Upper lobe of left lung (tissue), 6 donors: ENCODE data around the gene WRNIP1. TPM values are rescaled to one million over a fixed set of nuclear protein-coding genes. Genes with fewer than 3 reads are reported as not detected.

Source experiments
- ATAC-seq, 2 donors: fragments of 200-7000 bp; cut with Tn5 transposase; one replicate each; pipeline ENCODE4 v1.9.1; 2022; ENCODE audit warnings: mild to moderate bottlenecking in 2 of 2, moderate library complexity in 2 of 2; ENCODE audit not compliant: low FRiP score in 2 of 2
- DNase-seq, 2 donors: peaks; one replicate each; pipeline ENCODE4 v3.0.0-alpha.2; 2019 to 2020
- H3K27ac ChIP-seq, 4 donors: fragments of 200-600 bp; sonication (generic); one replicate each; pipeline ENCODE4 v1.5.1; 2016 to 2019
- H3K27me3 ChIP-seq, 4 donors: fragments of 200-600 bp; sonication (generic); one replicate each; pipeline ENCODE4 v1.5.1; 2017 to 2019
- H3K36me3 ChIP-seq, 4 donors: fragments of 200-600 bp; sonication (generic); one replicate each; pipeline ENCODE4 v1.5.1; 2016 to 2019
- H3K4me1 ChIP-seq, 4 donors: fragments of 200-600 bp; sonication (generic); one replicate each; pipeline ENCODE4 v1.5.1; 2018 to 2019
- H3K4me3 ChIP-seq, 4 donors: fragments of 200-600 bp; sonication (generic); one replicate each; pipeline ENCODE4 v1.5.1; 2017 to 2019; ENCODE audit warnings: mild to moderate bottlenecking in 2 of 4, moderate library complexity in 1 of 4
- H3K9me3 ChIP-seq, 4 donors: fragments of 200-600 bp; sonication (generic); one replicate each; pipeline ENCODE4 v1.5.1; 2018 to 2019
- EP300 ChIP-seq, 4 donors: sonication (generic); formaldehyde crosslinking; IDR thresholded peaks; one replicate each; pipeline ENCODE4 v1.5.1; 2017; ENCODE audit warnings: antibody characterized with exemption in 4 of 4, control low read depth in 2 of 4
- POLR2A ChIP-seq, 4 donors: fragments of 450-650 bp; IDR thresholded peaks; one replicate each; pipeline ENCODE4 v1.5.1; 2016 to 2017; ENCODE audit warnings: antibody characterized with exemption in 4 of 4, mild to moderate bottlenecking in 2 of 4
- POLR2AphosphoS5 ChIP-seq, 2 donors: sonication (generic); formaldehyde crosslinking; IDR thresholded peaks; one replicate each; pipeline ENCODE4 v1.5.1; 2017; ENCODE audit warnings: antibody characterized with exemption in 2 of 2
- WGBS, 2 donors: methylation state at CpG; one replicate each; pipeline ENCODE4 v1.1.5; 2017 to 2018; 5-methylcytosine and 5-hydroxymethylcytosine counted together
- total RNA-seq, 6 donors: library from RNA; depleted of rRNA in 4 of 6; stranded (reverse); fragments of >200 nt in 4 of 6; gene quantifications; one replicate each; pipeline versions ENCODE4 v1.1.0 to v1.2.1, GENCODE V29; 2016 to 2021
- TF ChIP-seq, protein P1 (sequence below), 6 experiments: fragments of 450-650 bp in 4 of 6; fragments of 200-600 bp in 2 of 6; sonication (generic) in 2 of 6; IDR thresholded peaks; one replicate each; pipeline ENCODE4 v1.5.1; 2016 to 2019; ENCODE audit warnings: antibody characterized with exemption in 6 of 6
- donor health status: DM: no; HTN: no; CAD: no; lungs with moderate emphysema.
- donor health status: DM: no; HTN: yes; CAD: no; lungs with severe emphysema.

The WRNIP1 gene
- total RNA-seq, 6 donors from 2014 or later, result 38.7 to 101 (median 59.2) TPM

DNA sequence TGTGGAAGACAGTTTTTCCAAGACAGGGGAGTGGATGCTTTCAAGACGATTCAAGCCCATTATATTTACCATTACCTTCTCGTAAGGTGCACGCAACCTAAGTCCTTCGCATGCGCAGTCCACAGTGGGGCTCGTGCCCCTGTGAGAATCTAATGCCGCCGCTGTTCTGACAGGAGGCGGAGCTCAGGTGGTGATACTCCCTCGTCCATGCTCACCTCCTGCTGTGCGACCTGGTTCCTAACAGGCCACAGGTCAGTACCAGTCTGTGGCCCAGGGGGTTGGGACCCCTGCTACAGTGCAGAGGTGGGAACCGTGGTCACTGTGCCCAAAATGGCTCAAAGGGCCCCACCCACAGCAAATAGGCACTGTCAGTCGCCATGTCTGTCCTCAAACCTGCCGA lies 39.8 kb downstream of the WRNIP1 start:
- Histone ChIP-seq H3K36me3 (no peaks in the 10 kb centered on the region), H3K4me1 (peaks cover 18 to 44% (median 23%) of the 10 kb centered on the region in 4 donors), H3K27ac (no peak overlapping the region), H3K4me3 (no peak overlapping the region), H3K9me3 (no peaks in the 10 kb centered on the region), H3K27me3 (no peaks in the 10 kb centered on the region)
- no peak for DNase-seq
- no peak for ATAC-seq
- 95 to 97% methylated on average over 13 to 14 of the region's 14 CpGs for WGBS, 2 donors
- TF ChIP-seq EP300 (IDR thresholded peaks at IDR 0.05) (no peak), POLR2AphosphoS5 (IDR thresholded peaks at IDR 0.05) (no peak), POLR2A (IDR thresholded peaks at IDR 0.05) (no peak)
- TF ChIP-seq, protein P1, sequence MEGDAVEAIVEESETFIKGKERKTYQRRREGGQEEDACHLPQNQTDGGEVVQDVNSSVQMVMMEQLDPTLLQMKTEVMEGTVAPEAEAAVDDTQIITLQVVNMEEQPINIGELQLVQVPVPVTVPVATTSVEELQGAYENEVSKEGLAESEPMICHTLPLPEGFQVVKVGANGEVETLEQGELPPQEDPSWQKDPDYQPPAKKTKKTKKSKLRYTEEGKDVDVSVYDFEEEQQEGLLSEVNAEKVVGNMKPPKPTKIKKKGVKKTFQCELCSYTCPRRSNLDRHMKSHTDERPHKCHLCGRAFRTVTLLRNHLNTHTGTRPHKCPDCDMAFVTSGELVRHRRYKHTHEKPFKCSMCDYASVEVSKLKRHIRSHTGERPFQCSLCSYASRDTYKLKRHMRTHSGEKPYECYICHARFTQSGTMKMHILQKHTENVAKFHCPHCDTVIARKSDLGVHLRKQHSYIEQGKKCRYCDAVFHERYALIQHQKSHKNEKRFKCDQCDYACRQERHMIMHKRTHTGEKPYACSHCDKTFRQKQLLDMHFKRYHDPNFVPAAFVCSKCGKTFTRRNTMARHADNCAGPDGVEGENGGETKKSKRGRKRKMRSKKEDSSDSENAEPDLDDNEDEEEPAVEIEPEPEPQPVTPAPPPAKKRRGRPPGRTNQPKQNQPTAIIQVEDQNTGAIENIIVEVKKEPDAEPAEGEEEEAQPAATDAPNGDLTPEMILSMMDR (IDR thresholded peaks at IDR 0.05), result no peak

DNA sequence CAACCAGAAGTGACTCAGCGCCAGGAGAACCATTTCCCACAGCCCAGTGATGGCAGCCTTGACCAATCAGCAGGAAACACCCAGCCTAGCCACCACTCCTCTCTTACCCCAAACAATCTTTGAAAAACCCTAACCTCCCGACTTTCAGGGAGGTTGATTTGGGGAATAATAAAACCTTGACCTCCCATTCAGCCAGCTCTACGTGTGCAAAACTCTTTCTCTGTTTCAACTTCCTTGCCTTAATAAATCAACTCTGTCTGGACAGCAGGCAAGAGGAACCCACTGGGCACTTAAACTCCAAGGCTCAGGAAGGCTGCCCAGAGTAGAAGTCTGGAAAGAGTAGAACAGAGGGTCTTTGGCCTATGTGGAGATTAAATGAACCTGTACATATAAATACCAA lies 41.5 kb downstream of the WRNIP1 start:
- no peak for DNase-seq
- no peak for ATAC-seq
- Histone ChIP-seq H3K9me3 (no peaks in the 10 kb centered on the region), H3K27me3 (no peaks in the 10 kb centered on the region), H3K4me1 (peaks cover 18 to 50% (median 27%) of the 10 kb centered on the region in 4 donors), H3K36me3 (no peaks in the 10 kb centered on the region), H3K27ac (peak overlapping the region in 3 of 4 donors; percentile 2 to 70 (median 63)), H3K4me3 (no peak overlapping the region)
- WGBS, 2 donors, result 61 to 67% methylated on average over 3 of the region's 3 CpGs
- TF ChIP-seq POLR2A (IDR thresholded peaks at IDR 0.05) (no peak), POLR2AphosphoS5 (IDR thresholded peaks at IDR 0.05) (no peak), EP300 (IDR thresholded peaks at IDR 0.05) (no peak)
- TF ChIP-seq, protein P1 (IDR thresholded peaks at IDR 0.05), result no peak

DNA sequence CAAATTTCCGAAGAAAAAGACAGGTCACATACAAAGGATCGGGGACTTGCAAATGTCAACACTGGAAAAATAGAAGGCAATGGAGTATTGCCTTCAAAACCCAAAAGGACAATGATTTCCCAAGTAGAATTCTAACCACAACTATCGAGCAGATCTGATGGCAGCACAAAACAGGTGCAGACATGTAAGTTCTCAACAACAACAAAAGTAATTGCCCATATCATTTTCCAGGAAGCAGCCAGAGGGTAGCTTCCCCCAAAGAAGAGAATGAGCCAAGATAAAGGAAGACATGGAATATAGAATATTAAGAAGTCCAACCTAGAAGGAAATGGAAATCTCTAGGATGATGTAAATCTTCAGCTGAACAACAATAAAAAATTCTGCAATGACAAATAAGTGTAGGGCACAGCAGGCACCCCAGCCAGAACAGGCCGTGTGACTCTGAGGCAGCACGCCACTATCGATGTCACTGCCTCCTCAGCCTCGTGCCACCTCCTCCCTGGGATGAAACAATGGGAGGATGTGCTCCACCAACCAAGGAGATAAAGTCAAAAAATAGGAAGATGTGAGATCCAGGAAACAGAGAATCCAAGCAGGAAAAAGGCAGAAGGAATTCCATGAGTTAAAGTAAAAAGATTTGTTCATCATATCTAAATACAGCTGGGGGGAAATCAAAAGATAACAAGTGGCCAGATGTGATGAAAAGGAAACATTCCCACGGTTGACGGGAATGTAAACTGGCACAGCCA lies 42.3 kb downstream of the WRNIP1 start:
- no peak for ATAC-seq
- H3K9me3 ChIP-seq, result no peaks in the 10 kb centered on the region
- WGBS, 2 donors, result 53 to 57% methylated on average over 9 of the region's 9 CpGs
- DNase-seq, result peak in 1 of 2 donors; percentile 50
- no peaks in the 10 kb centered on the region for H3K27me3 ChIP-seq
- TF ChIP-seq EP300 (IDR thresholded peaks at IDR 0.05) (peak in 2 of 4 donors; percentile 83 to 89), POLR2A (IDR thresholded peaks at IDR 0.05) (no peak), POLR2AphosphoS5 (IDR thresholded peaks at IDR 0.05) (peak; percentile 43 to 73)
- TF ChIP-seq, protein P1 (IDR thresholded peaks at IDR 0.05), result no peak
- H3K4me3 ChIP-seq, result no peak overlapping the region
- H3K4me1 ChIP-seq, result peaks cover 18 to 50% (median 27%) of the 10 kb centered on the region in 4 donors
- H3K27ac ChIP-seq, result peak overlapping the region in 3 of 4 donors; percentile 2 to 70 (median 63)
- no peaks in the 10 kb centered on the region for H3K36me3 ChIP-seq

DNA sequence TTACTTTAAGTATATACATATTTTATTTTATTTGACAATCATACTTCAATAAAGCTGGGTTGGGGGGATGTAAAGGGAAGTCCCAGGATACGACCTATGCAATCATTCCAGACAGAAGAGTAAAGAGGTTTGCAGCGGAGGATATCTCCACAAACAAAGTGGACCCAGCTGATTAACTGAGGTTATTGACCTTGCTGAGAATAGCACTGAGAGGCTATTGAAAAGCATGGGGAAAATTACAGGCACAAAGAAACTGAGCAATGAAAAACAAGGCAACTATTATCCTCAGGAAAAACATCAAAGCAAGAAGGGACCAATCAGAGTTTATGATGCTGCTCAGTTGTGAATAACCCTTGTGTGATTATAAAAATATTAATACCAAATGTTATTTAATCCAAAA lies 43.8 kb downstream of the WRNIP1 start:
- no peak overlapping the region for H3K4me3 ChIP-seq
- TF ChIP-seq POLR2AphosphoS5 (IDR thresholded peaks at IDR 0.05), result no peak
- TF ChIP-seq, protein P1 (IDR thresholded peaks at IDR 0.05), result no peak
- no peak overlapping the region for H3K27ac ChIP-seq
- no peaks in the 10 kb centered on the region for H3K9me3 ChIP-seq
- no peak for ATAC-seq
- 79 to 96% methylated on average over 2 of the region's 2 CpGs for WGBS, 2 donors
- DNase-seq, result no peak
- peaks cover 18 to 49% (median 25%) of the 10 kb centered on the region in 4 donors for H3K4me1 ChIP-seq
- no peaks in the 10 kb centered on the region for H3K27me3 ChIP-seq
- H3K36me3 ChIP-seq, result no peaks in the 10 kb centered on the region
